ENCODE results near the gene CYP3A5. TPM values are rescaled to one million over a fixed set of nuclear protein-coding genes. Genes with fewer than 3 reads are reported as not detected.
"Not testable (repeated sequence)": the region's sequence is repeated elsewhere in the genome, so short reads cannot be mapped to it uniquely, and the experiment has no call there.

Gene CYP3A5
- total RNA-seq, 1 donor from 2014 or later = 0.07 TPM

DNA sequence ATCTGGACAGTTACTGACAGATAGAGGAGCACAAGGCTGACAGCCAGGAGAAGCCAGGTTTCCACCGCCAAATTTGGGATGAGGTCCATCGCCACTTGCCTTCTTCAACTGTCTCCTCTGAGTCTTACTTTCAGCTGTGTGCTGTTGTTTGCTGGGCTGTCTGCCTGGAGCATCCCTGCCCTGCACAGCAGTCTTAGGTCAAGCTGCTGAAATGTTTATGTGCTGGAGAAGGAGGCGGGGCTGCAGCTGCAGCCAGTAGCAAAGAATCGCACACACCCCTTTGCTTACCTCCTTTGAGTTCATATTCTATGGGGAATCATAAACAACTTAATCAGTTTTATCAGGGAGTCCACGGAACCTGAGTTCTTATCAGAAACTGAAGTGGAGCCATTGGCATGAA, 20.1 kb upstream of the CYP3A5 start:
- Mint-ChIP-seq H3K4me1 (ENCODE audit: low read depth, unreplicated experiment) (peaks cover 2% of the 10 kb centered on the region), H3K36me3 (ENCODE audit: low read depth, unreplicated experiment) (no peaks in the 10 kb centered on the region), H3K27ac (ENCODE audit: unreplicated experiment) (no peak overlapping the region), H3K27me3 (ENCODE audit: low read depth, unreplicated experiment) (peaks cover 2% of the 10 kb centered on the region), H3K9me3 (ENCODE audit: unreplicated experiment) (peaks cover 4% of the 10 kb centered on the region), H3K4me3 (ENCODE audit: unreplicated experiment) (no peak overlapping the region)
- H3K27me3 ChIP-seq (ENCODE audit: insufficient read depth, low read length) = no peaks in the 10 kb centered on the region
- no peaks in the 10 kb centered on the region for H4K20me1 ChIP-seq (ENCODE audit: insufficient read depth, low read length)
- H2AFZ ChIP-seq (ENCODE audit: low read depth, low read length) = no peak overlapping the region
- no peak overlapping the region for H3K9ac ChIP-seq (ENCODE audit: low read length)
- no peak for DNase-seq (ENCODE audit: low read depth)
- no peaks in the 10 kb centered on the region for H3K36me3 ChIP-seq (ENCODE audit: insufficient read depth, low read length)
- H3K4me3 ChIP-seq (ENCODE audit: insufficient read depth, low read depth, low read length) = no peak overlapping the region
- no peaks in the 10 kb centered on the region for H3K4me1 ChIP-seq (ENCODE audit: insufficient read depth, low read length)
- no peak for TF ChIP-seq EZH2 (IDR thresholded peaks at IDR 0.05; ENCODE audit: insufficient read depth, low read length)
- TF ChIP-seq, protein P1, sequence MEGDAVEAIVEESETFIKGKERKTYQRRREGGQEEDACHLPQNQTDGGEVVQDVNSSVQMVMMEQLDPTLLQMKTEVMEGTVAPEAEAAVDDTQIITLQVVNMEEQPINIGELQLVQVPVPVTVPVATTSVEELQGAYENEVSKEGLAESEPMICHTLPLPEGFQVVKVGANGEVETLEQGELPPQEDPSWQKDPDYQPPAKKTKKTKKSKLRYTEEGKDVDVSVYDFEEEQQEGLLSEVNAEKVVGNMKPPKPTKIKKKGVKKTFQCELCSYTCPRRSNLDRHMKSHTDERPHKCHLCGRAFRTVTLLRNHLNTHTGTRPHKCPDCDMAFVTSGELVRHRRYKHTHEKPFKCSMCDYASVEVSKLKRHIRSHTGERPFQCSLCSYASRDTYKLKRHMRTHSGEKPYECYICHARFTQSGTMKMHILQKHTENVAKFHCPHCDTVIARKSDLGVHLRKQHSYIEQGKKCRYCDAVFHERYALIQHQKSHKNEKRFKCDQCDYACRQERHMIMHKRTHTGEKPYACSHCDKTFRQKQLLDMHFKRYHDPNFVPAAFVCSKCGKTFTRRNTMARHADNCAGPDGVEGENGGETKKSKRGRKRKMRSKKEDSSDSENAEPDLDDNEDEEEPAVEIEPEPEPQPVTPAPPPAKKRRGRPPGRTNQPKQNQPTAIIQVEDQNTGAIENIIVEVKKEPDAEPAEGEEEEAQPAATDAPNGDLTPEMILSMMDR (IDR thresholded peaks at IDR 0.05; ENCODE audit: insufficient read depth, low read depth, low read length) = no peak
- H3K9me3 ChIP-seq (ENCODE audit: insufficient read depth, low read depth, low read length) = no peaks in the 10 kb centered on the region
- no peak overlapping the region for H3K4me2 ChIP-seq (ENCODE audit: low read length)
- no peak for FAIRE-seq
- H3K27ac ChIP-seq (ENCODE audit: low read depth, low read length) = no peak overlapping the region
- H3K79me2 ChIP-seq (ENCODE audit: insufficient read depth, low read length) = no peaks in the 10 kb centered on the region

DNA sequence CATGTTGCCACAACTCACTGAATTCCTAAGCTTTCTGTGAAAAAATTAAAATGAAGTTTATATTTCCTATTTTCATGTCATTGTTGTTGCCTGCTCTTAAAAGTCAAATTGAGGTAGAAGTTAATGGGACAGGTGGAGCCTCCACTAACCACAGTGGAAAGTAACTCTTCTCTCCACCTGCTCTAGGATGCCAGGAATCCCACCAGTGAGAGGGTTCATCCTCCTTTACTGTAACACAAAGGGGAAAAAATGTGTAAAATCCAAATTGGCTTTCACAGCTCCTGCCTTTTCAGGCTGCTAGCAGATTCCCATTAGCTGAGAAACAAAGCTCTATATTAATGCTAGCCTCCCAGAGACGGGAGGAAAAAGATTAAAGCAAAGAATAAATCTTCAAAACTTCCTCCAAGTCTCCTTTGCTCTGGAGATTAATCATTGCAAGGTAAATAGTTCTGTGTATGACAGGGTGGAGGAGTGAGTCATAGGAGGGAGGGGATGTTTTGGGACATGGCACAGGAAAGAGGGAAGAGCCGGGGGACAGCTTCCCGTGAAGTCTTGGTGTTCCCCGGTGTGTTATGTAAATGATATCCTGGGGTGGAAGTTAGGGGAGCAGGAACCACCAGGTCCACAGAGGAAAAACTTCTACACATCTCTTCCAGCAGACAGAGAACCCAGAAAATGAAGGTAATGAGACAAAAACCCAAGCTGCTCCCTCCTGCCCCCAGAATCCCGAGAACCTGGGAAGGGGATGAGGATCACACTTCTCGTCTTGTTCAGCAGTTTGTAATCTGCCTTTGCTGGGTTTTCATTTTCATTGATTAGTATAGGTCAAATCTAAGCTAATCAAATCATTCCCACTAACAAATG, 19.3 kb upstream of the CYP3A5 start:
- not testable (repeated sequence) for H4K20me1 ChIP-seq (ENCODE audit: insufficient read depth, low read length); H3K4me3 Mint-ChIP-seq (ENCODE audit: unreplicated experiment); H3K9ac ChIP-seq (ENCODE audit: low read length); H3K27ac ChIP-seq (ENCODE audit: low read depth, low read length); H3K4me1 ChIP-seq (ENCODE audit: insufficient read depth, low read length); H3K27me3 ChIP-seq (ENCODE audit: insufficient read depth, low read length); H3K4me3 ChIP-seq (ENCODE audit: insufficient read depth, low read depth, low read length); H3K27me3 Mint-ChIP-seq (ENCODE audit: low read depth, unreplicated experiment); H3K36me3 ChIP-seq (ENCODE audit: insufficient read depth, low read length); H3K9me3 ChIP-seq (ENCODE audit: insufficient read depth, low read depth, low read length); H3K36me3 Mint-ChIP-seq (ENCODE audit: low read depth, unreplicated experiment); DNase-seq (ENCODE audit: low read depth); H2AFZ ChIP-seq (ENCODE audit: low read depth, low read length); H3K4me1 Mint-ChIP-seq (ENCODE audit: low read depth, unreplicated experiment); H3K4me2 ChIP-seq (ENCODE audit: low read length); FAIRE-seq; H3K79me2 ChIP-seq (ENCODE audit: insufficient read depth, low read length); H3K9me3 Mint-ChIP-seq (ENCODE audit: unreplicated experiment)
- peak overlapping the region; percentile 44 for H3K27ac Mint-ChIP-seq (ENCODE audit: unreplicated experiment)

DNA sequence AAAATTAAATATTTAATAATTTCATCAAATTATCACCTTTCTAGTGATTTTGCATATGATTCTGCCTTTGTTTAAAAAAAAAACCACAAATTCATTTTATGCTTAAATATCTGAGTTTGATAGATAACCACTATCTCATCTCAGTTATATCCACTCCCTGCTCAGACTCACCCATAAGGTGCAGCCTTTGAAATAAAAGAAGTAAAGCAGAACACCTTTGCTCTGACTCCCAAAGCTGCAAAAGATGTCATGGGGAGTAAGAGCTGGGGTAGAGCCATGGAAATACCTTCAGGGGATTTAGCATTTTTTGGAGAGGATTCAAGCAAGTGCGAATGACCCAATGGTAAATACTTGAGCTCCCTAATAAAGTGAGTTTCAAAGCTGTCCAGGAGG, 15.1 kb upstream of the CYP3A5 start:
- Histone ChIP-seq H2AFZ (ENCODE audit: low read depth, low read length) (no peak overlapping the region), H3K36me3 (ENCODE audit: insufficient read depth, low read length) (no peaks in the 10 kb centered on the region), H3K79me2 (ENCODE audit: insufficient read depth, low read length) (no peaks in the 10 kb centered on the region), H3K9me3 (ENCODE audit: insufficient read depth, low read depth, low read length) (no peaks in the 10 kb centered on the region), H3K27ac (ENCODE audit: low read depth, low read length) (no peak overlapping the region), H3K4me3 (ENCODE audit: insufficient read depth, low read depth, low read length) (no peak overlapping the region), H3K27me3 (ENCODE audit: insufficient read depth, low read length) (peaks cover 3% of the 10 kb centered on the region), H3K9ac (ENCODE audit: low read length) (no peak overlapping the region), H3K4me1 (ENCODE audit: insufficient read depth, low read length) (no peaks in the 10 kb centered on the region), H4K20me1 (ENCODE audit: insufficient read depth, low read length) (no peaks in the 10 kb centered on the region), H3K4me2 (ENCODE audit: low read length) (no peak overlapping the region)
- H3K36me3 Mint-ChIP-seq (ENCODE audit: low read depth, unreplicated experiment) = no peaks in the 10 kb centered on the region
- no peak for FAIRE-seq
- H3K9me3 Mint-ChIP-seq (ENCODE audit: unreplicated experiment) = peaks cover 2% of the 10 kb centered on the region
- H3K27me3 Mint-ChIP-seq (ENCODE audit: low read depth, unreplicated experiment) = peaks cover 2% of the 10 kb centered on the region
- H3K4me3 Mint-ChIP-seq (ENCODE audit: unreplicated experiment) = no peak overlapping the region
- TF ChIP-seq EZH2 (IDR thresholded peaks at IDR 0.05; ENCODE audit: insufficient read depth, low read length) = no peak
- TF ChIP-seq, protein P1 (IDR thresholded peaks at IDR 0.05; ENCODE audit: insufficient read depth, low read depth, low read length) = no peak
- no peak for DNase-seq (ENCODE audit: low read depth)
- peaks cover 5% of the 10 kb centered on the region for H3K4me1 Mint-ChIP-seq (ENCODE audit: low read depth, unreplicated experiment)
- H3K27ac Mint-ChIP-seq (ENCODE audit: unreplicated experiment) = no peak overlapping the region
